ENCODE measurements around the gene GPR82.
"Not testable (repeated sequence)": the region's sequence is repeated elsewhere in the genome, so short reads cannot be mapped to it uniquely, and the experiment has no call there.

GPR82 gene

GRCh38 chrX:41719610-41720009 is 4.4 kb upstream of the GPR82 start:
- DNase-seq (ENCODE audit: low read depth): not testable (repeated sequence)

DNA sequence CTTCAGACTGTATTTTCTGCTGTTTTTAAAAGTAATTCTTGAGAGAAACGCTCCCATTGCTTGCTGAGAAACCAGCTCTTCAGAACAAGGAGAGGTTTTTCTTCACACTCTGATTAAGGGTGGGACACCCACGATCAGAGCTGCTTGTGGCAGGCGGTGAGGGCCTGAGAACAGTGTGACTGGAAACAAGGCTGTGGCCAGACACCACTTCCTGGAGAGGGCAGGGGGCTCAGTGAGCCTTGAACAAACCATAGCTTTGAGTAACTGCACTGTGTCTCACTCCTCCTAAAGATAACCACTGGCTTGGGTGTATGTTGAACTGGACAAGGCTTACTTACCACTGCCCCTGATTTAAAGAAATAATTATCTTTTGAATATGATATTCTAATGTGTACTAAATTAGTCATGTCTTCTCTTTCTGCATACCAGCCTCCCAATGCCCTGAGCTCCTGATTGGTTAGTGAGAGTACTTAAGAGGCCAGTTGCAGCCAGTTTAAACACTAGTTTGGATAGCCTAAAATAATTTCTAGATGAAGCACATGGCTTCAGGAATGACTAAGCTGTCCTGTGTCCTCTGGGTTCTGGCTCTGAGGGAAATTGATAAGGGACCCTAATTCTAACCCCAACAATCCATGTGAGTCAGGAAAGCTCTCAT is 3.7 kb upstream of the GPR82 start:
- no peak for DNase-seq (ENCODE audit: low read depth)

DNA sequence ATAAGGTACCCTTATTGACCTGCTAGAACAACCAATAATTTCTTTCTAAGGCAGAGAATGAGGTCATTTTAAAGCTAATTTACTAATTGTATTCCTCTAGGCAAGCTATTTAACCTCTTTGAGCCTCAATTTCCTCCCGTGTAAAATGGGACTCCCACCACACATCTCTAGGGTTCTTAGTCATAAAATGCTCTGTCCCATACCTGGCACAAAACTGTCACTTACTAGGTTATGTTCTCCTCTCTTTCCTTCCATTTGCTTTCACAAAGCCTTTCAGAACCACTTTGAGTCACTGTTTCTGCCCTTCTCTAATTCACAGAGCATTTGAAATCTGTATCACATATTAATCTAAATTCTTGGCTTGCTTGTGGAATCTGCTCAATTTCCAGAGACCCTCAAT is 2.4 kb upstream of the GPR82 start:
- DNase-seq (ENCODE audit: low read depth): no peak

GRCh38 chrX:41722214-41722613 is 1.8 kb upstream of the GPR82 start:
- no peak for DNase-seq (ENCODE audit: low read depth)

GRCh38 chrX:41722816-41723618 is 964 bp upstream of the GPR82 start:
- no peak for DNase-seq (ENCODE audit: low read depth)

GRCh38 chrX:41728125-41728524 is 4.1 kb downstream of the GPR82 start:
- DNase-seq (ENCODE audit: low read depth): no peak

- no peak for DNase-seq (ENCODE audit: low read depth)
Measured at GRCh38 chrX:41730081-41730480, 6.1 kb downstream of the GPR82 start.

GRCh38 chrX:41732260-41732659 is 8.3 kb downstream of the GPR82 start:
- no peak for DNase-seq (ENCODE audit: low read depth)

DNA sequence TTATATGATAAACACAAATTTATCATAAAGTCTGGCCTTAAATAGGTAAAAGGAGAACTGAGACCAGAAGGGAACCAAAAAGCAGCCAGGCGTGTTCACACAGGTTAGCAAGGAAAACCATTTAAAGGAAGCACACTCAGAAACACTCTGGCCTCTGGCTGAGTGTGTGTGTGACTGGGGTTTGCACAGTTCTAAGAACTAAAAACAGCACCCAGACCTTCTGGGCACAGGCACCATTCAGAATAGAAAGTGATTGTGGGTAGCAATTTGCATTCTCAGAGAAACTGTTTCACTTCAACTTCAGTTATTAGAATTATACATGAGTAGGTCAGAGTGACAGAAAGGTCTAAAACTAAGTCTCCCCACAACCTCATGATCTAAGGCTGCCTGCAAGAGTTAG is 10.0 kb downstream of the GPR82 start:
- no peak for DNase-seq (ENCODE audit: low read depth)

- no peak for DNase-seq (ENCODE audit: low read depth)
Measured at GRCh38 chrX:41734530-41734929, 10.5 kb downstream of the GPR82 start.

GRCh38 chrX:41737065-41737464 is 13.1 kb downstream of the GPR82 start:
- no peak for DNase-seq (ENCODE audit: low read depth)

- DNase-seq (ENCODE audit: low read depth): no peak
Measured at GRCh38 chrX:41739871-41740270, 15.9 kb downstream of the GPR82 start.

GRCh38 chrX:41750716-41751115 is 26.7 kb downstream of the GPR82 start:
- DNase-seq (ENCODE audit: low read depth): no peak

GRCh38 chrX:41758401-41758800 is 34.4 kb downstream of the GPR82 start:
- no peak for DNase-seq (ENCODE audit: low read depth)

DNA sequence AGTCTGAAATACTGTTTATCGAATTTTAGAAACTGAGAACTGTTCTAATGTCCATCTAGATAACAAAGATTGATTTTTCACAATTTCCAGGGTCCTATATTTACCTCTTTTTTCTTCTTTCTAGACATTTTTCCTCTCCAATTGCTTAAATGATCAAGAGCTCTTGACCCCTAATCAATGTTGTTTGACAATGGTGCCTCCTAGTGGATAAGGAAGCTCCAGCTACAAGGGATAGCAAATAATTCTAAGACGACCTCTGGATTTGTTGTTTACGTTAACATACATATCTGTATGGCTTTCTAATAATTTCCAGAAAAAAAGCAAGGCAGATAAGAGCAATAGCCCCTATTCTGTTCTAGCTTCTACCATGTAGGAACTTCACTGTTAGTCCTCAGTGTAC is 35.8 kb downstream of the GPR82 start:
- DNase-seq (ENCODE audit: low read depth): peak; percentile 30

DNA sequence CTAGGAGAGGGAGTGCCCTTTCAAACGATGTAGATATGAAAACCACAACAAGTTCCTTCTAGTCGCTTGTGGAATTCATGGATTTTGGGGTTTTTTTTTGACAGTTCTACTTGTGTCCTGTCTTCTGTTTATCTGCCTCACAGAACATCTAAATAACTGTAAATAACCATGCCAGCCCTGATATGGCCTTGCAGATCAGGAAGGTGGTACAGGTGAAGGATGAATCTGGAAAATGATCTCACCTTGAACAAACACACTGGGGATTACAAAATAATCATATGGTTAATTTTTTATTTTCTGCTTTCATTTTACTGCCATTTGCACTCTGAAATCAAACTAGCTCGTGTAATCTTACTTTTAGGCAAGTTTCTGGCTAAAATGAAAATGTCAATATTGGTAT is 37.2 kb downstream of the GPR82 start:
- DNase-seq (ENCODE audit: low read depth): no peak

DNA sequence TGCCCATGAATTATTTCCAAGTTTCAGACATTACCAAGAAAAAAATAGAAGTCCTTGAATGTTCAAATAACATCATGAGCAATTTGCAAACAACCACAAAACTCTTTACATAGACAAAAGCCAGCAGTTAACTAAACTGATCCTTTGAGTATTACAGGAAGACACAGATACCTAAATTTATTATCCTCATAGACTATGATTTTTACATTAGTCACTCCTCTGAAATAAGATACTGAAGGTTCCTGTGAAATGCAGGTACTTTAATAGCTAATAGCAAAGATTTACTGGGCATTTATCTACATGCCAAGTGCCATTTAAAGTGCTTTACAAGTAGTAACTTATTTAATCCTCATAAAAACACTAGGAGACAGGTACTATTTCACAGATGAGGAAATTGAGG is 37.7 kb downstream of the GPR82 start:
- no peak for DNase-seq (ENCODE audit: low read depth)

- DNase-seq (ENCODE audit: low read depth): no peak
Measured at GRCh38 chrX:41779030-41779564, 55.1 kb downstream of the GPR82 start.
